Effector CD4-positive, alpha-beta T cell (primary cell): ENCODE data around the gene MRTO4.
"Not testable (repeated sequence)": the region's sequence is repeated elsewhere in the genome, so short reads cannot be mapped to it uniquely, and the experiment has no call there.

Experiments used
- DNase-seq: peaks from one replicate; pipeline ENCODE4 v3.0.0-alpha.2; 2020
- total RNA-seq: gene quantifications from one replicate; lab custom pipeline; 2026; lab: John Stamatoyannopoulos, UW

Gene MRTO4
- 15.0 reads per million, percentile 40 among the genes with 10 or more reads in this experiment for total RNA-seq

DNA sequence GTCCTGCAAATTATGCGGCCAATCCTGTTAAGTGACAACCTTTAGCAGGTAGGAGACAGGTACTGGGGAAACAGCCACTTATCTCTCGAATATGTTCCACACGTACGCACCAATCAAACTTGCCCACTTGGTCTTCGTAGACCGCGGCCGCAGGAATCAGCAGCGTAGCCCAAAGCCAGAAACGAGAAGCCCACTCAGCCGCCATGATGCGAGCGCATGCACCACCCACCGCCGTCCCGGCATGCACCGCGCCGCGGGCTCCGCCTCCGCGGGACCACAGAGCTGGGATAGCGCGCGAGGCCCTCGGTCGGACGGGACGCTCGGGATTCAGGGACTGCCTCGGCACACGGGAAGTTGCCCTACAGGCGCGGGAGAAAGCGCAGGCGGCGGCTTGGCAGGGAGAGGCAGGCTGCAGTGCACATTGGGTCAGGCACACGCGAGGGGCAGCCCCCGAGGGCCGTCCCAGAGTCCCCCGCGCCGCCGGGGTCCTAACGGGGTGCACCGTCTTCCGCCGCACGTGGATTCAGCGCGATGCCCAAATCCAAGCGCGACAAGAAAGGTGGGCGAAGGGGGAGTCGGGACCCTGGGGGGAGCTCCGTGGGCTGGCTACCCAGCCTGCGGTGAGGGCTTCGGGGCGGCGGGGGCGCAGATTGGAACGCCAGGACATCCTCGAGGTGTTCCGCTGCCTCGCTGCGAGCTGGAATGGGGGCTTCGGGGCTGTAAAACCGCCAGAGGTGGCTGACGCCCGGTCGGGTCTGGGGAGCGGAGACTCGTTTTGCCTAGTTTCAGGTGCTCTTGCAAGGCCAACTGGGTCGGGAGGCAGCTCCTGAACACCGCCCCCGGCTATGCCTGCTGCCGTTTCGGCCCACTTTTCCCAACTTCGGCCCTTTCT, at the start of gene MRTO4, which contains the start of gene EMC1:
TSS of gene MRTO4 (plus strand) at position 501 of the 892 bp plus-strand sequence. CDS start at position 532, 31 bp downstream.
TSS of gene EMC1 (minus strand) at position 220 of the 892 bp plus-strand sequence. CDS start at position 205, 15 bp downstream.
- peak; percentile 90 for DNase-seq

- DNase-seq: no peak
Measured at GRCh38 chr1:19202396-19202795, 49.2 kb upstream of the MRTO4 start.

GRCh38 chr1:19203440-19203839, 48.2 kb upstream of the MRTO4 start:
- no peak for DNase-seq

DNA sequence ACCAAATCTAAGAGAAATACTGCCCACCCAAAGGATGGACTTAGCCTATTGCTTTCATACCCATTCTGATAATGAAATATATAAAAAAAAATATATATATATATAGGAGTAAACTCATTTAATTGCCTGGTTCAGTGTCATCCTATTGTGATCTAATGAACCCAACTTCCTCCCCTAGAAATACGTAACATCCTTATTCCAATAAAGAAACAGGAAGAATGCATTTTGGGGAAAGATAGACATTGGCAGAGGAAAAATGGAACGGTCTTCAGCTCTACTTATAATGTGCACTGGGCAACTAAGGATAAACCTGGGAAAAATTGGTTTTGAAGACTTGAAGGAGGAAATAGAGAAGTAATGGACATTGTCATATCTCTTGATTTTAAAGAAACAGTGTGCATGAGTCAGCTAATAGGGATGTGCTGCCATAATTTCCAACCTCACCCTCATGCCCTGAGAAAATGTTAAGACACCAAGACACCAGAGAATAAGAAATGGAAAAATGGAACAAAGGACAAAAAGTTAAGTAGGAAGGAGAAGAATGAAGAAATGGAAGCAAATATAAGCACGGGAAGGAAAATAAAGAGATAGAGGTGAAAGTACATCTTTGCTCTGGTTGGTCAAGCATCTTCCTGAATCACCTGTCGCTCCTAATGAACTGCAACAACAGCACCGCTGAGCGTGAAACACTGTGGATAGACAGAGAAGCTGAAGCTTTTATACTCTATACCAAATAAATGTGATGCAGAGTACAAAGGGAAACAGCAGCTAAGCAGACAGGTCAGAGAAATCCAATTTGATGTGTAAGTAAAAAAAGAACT, 46.9 kb upstream of the MRTO4 start:
- DNase-seq: no peak

GRCh38 chr1:19205403-19205802, 46.2 kb upstream of the MRTO4 start:
- DNase-seq: no peak

- DNase-seq: no peak
Measured at GRCh38 chr1:19205845-19206244, 45.8 kb upstream of the MRTO4 start.

DNA sequence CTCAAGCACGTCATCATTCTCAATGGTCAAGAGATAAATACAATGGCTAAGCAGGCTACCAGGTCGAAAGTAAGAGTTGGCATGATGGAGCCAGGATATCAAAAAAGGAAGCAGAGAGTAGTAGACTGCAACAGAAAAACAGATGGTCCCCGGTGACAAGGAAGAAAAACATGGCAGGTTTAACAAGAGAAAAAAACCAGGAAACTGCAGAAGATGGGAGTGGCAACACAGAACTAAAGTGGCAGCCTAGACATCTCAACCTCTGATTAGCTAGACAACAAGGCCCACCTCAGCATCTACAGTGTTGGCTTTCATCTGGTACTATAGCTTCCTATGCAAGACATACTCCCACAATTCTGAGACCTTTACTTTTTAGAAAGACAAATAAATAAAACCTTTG, 44.7 kb upstream of the MRTO4 start:
- DNase-seq: no peak

- no peak for DNase-seq
Measured at GRCh38 chr1:19208710-19209438, 42.7 kb upstream of the MRTO4 start.

- DNase-seq: peak; percentile 17
Measured at GRCh38 chr1:19209439-19209989, 42.1 kb upstream of the MRTO4 start.

DNA sequence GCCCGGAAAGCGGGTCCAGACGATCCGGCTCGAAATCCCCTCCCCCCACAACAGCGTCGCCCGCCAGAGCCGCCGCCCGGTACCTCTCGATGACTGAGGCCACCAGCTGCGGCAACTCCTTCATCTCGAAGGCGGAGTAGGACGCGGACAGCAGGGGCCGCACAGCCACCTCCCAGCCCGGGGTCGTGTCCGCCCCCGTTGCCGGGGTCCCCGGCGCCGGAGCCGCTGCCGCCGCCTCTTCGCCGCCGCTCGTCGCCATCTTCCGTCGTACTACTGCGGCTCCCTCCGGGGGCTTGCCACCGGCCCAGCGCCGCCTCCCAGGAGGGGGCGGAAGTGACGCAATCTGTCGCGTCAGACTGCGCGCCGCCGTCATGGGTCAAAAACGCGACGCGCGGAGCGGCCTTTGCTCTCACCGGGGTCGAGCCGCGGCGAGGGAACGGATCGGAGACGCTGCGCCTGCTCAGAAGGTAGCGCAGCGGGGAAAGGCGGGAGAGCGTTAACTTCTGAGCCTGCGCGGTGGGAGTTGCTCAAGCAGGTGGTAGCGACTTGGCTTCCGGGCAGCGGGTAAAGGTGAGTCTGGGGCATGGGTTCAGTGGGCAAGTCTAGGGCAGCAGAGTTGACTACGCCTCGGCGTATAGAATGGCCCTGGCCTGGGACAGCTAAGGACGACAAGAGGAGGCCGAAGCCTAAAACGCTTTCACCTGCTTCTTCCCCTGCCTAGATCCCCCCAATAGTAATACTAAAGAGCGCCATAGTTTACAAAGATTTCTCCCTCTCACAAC, 41.4 kb upstream of the MRTO4 start, which contains the start of gene UBR4:
TSS of gene UBR4 (minus strand) at position 277 of the 782 bp plus-strand sequence. CDS start at position 259, 18 bp downstream.
- peak; percentile 97 for DNase-seq

GRCh38 chr1:19210772-19211549, 40.6 kb upstream of the MRTO4 start:
- DNase-seq: no peak

- DNase-seq: no peak
Measured at GRCh38 chr1:19212167-19212566, 39.4 kb upstream of the MRTO4 start.

- DNase-seq: no peak
Measured at GRCh38 chr1:19213580-19213979, 38.0 kb upstream of the MRTO4 start.

DNA sequence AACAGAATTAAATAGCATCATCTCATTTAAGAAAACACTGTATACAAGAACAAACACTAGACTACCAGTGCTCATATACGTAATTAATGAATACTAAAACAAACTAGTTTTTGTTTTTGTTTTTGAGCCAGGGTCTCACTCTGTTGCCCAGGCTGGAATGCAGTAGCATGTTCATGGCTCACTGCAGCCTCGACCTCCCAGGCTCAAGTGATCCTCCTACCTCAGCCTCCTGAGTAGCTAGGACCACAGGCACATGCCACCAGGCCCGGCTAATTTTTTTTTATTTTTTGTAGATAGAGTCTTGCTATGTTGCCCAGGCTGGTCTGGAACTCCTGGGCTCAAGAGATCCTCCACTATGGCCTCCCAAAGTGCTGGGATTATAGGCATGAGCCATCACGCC, 35.0 kb upstream of the MRTO4 start:
- DNase-seq: not testable (repeated sequence)

- no peak for DNase-seq
Measured at GRCh38 chr1:19219451-19219850, 32.2 kb upstream of the MRTO4 start.

DNA sequence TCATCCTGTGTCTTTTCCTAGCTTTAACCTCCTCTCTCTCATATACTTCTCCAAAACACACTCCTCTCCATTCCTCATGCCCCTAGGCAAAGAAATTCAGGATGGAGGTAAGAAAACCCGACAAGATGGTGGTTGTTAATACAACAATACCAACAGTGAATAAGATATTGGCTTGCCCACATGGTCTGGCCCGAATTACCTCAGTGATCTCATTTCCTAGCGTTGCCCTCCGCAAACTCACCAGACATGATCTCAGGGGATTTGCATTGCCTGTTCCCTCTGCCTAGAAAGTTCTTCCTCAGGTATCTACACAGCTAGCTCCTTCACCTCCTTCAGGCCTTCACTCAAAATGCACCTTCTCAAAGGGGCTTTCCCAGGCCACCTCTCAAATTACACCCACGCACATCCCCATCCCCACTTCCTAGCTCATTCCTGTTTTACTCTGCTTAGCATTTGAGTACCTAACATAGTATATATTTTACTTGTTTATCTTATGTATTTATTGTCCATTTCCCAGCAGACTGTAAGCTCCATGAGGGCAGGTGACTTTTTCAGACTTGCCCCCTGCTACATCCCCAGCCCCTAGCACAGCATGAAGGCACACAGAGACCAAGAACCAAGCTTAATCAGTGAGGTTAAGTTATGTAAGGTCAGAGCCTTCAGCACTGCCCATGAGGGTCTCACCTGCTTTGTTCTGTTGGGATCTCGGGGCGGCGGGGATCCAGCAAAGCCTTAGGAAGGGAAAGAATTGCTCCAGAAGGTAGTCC, 31.3 kb upstream of the MRTO4 start:
- DNase-seq: no peak

GRCh38 chr1:19220991-19221390, 30.6 kb upstream of the MRTO4 start:
- DNase-seq: no peak

GRCh38 chr1:19222573-19222972, 29.0 kb upstream of the MRTO4 start:
- no peak for DNase-seq

DNA sequence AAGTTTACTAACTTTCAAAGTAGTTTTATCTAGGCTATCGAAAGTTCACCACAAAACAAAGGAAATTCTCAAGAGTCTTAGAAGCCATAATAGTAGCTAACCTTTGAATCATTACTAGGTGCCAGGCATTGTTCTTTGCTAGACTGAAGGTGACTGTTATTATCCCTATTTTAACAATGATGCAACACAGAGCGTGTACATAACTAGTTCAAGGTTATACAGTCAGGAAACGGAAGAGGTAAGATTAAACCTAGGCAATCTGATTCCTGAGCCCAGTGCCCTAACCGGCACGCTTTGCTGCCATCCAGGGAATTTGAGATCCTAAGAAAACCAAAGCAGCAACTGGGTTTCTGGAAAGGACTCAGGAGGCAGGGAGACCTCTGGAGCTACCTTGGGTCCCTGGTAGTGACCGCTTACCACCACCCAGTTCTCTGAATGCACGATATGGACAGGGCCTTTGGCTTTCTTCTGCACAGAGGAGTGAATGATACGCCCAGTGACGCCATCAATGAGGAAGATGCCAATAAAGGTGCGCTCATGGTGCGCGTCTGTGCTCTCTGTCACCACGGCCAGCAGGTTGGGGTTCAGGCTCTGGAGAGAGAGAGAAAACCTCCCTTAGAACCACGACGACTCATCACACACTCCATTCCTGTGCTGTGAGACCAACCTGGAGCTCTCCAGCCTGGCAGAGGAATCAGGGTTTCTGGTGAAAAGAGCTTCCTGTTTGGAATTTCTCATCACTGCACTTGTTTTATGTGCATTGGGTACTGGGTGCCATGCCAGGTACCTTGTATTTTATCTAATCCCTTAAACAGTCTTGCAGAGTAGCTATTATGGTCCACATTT, 28.4 kb upstream of the MRTO4 start:
- no peak for DNase-seq
